Measurements from ENCODE around the gene ANKRD66.

The ANKRD66 gene

DNA sequence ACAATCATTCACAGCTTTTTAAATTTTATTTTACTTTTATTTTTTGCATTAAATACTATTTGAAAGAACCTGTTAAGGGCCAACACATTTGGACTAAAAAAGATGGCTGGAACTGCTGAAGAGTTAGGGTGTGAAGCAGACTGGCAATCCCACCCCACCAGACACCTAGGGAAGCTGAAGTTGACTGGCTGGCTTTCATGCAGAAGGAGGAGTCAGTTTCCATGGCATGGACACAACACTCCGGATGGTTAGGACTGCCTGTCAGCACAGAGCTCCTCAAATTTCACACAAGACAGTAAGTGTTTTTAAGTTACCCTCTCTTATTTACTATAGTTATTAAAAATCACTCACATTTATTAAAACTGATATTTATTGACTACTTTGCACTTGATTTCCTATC, at the start of gene ANKRD66:
TSS of gene ANKRD66 (plus strand) at position 238 of the 400 bp plus-strand sequence. CDS start 5,016 bp downstream, outside the sequence.
- no peaks in the 10 kb centered on the region for H3K27me3 ChIP-seq (ENCODE audit: insufficient read depth, poor library complexity, severe bottlenecking)
- H3K36me3 ChIP-seq (ENCODE audit: low read depth): no peaks in the 10 kb centered on the region
- H3K4me1 ChIP-seq (ENCODE audit: insufficient read depth, poor library complexity, severe bottlenecking): no peaks in the 10 kb centered on the region
- H3K27ac ChIP-seq (ENCODE audit: poor library complexity, severe bottlenecking): no peak within 1 kb of the TSS
- no peak for DNase-seq (ENCODE audit: low spot score)
- no peaks in the 10 kb centered on the region for H3K9me3 ChIP-seq (ENCODE audit: severe bottlenecking)
- TF ChIP-seq, protein P1, sequence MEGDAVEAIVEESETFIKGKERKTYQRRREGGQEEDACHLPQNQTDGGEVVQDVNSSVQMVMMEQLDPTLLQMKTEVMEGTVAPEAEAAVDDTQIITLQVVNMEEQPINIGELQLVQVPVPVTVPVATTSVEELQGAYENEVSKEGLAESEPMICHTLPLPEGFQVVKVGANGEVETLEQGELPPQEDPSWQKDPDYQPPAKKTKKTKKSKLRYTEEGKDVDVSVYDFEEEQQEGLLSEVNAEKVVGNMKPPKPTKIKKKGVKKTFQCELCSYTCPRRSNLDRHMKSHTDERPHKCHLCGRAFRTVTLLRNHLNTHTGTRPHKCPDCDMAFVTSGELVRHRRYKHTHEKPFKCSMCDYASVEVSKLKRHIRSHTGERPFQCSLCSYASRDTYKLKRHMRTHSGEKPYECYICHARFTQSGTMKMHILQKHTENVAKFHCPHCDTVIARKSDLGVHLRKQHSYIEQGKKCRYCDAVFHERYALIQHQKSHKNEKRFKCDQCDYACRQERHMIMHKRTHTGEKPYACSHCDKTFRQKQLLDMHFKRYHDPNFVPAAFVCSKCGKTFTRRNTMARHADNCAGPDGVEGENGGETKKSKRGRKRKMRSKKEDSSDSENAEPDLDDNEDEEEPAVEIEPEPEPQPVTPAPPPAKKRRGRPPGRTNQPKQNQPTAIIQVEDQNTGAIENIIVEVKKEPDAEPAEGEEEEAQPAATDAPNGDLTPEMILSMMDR (IDR thresholded peaks at IDR 0.05; ENCODE audit: poor library complexity, severe bottlenecking): no peak
- ATAC-seq (ENCODE audit: low read depth): no peak
- no peak within 1 kb of the TSS for H3K4me3 ChIP-seq (ENCODE audit: severe bottlenecking)

DNA sequence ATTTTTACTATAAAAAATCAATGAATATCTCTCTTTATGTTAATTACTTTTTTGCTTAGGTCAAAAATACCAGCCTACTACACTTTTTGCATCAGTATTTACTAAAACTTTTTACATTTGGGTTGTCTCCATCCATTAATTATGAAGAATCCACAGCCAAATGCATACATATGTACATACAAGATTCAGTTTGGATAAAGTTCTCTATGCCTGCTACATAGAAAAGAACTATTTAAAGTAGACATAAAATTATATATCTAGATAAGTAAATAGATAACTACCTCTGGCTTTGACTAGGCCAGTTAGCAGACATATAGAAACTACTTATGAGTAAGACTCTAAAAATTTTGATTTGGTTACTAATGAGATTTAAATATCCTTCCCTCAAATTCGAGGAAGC, 46.8 kb upstream of the ANKRD66 start:
- TF ChIP-seq, protein P1 (IDR thresholded peaks at IDR 0.05; ENCODE audit: poor library complexity, severe bottlenecking): no peak

GRCh38 chr6:46704562-46704961, 42.2 kb upstream of the ANKRD66 start:
- TF ChIP-seq, protein P1 (IDR thresholded peaks at IDR 0.05; ENCODE audit: poor library complexity, severe bottlenecking): peak; percentile 59
- no peaks in the 10 kb centered on the region for H3K9me3 ChIP-seq (ENCODE audit: severe bottlenecking)
- DNase-seq (ENCODE audit: low spot score) (no peak), ATAC-seq (ENCODE audit: low read depth) (peak; percentile 82)
- H3K4me3 ChIP-seq (ENCODE audit: severe bottlenecking): no peak overlapping the region
- H3K36me3 ChIP-seq (ENCODE audit: low read depth): no peaks in the 10 kb centered on the region
- no peak overlapping the region for H3K27ac ChIP-seq (ENCODE audit: poor library complexity, severe bottlenecking)
- no peaks in the 10 kb centered on the region for H3K4me1 ChIP-seq (ENCODE audit: insufficient read depth, poor library complexity, severe bottlenecking)
- no peaks in the 10 kb centered on the region for H3K27me3 ChIP-seq (ENCODE audit: insufficient read depth, poor library complexity, severe bottlenecking)

More for the DNA sequence above, 46.8 kb upstream of the ANKRD66 start:
- Histone ChIP-seq H3K9me3 (ENCODE audit: severe bottlenecking) (no peaks in the 10 kb centered on the region), H3K27ac (ENCODE audit: poor library complexity, severe bottlenecking) (no peak overlapping the region), H3K36me3 (ENCODE audit: low read depth) (no peaks in the 10 kb centered on the region), H3K27me3 (ENCODE audit: insufficient read depth, poor library complexity, severe bottlenecking) (no peaks in the 10 kb centered on the region), H3K4me1 (ENCODE audit: insufficient read depth, poor library complexity, severe bottlenecking) (no peaks in the 10 kb centered on the region), H3K4me3 (ENCODE audit: severe bottlenecking) (no peak overlapping the region)
- no peak for ATAC-seq (ENCODE audit: low read depth)
- no peak for DNase-seq (ENCODE audit: low spot score)

DNA sequence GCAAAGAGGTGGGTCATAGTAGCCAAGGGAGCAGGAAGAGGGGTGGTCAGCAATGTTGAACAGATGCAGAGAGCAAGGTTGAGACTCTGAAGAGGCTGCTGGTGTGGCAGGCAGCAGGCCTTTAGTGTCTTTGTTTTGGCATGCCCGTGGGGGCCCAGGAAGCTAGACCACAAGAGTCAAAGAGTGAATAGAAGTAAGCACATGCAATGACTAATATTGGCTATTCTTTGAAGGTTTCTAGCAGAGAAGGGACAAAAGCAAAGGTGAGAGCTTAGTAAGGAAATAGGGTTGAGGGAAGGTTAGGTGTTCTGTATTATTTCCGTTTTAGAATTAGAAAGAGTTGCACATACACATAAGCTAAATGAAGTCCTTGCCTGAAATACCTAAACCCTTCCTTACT, 40.3 kb upstream of the ANKRD66 start:
- no peaks in the 10 kb centered on the region for H3K4me1 ChIP-seq (ENCODE audit: insufficient read depth, poor library complexity, severe bottlenecking)
- H3K4me3 ChIP-seq (ENCODE audit: severe bottlenecking): no peak overlapping the region
- H3K9me3 ChIP-seq (ENCODE audit: severe bottlenecking): no peaks in the 10 kb centered on the region
- no peaks in the 10 kb centered on the region for H3K27me3 ChIP-seq (ENCODE audit: insufficient read depth, poor library complexity, severe bottlenecking)
- TF ChIP-seq, protein P1 (IDR thresholded peaks at IDR 0.05; ENCODE audit: poor library complexity, severe bottlenecking): no peak
- H3K36me3 ChIP-seq (ENCODE audit: low read depth): no peaks in the 10 kb centered on the region
- DNase-seq (ENCODE audit: low spot score): no peak
- ATAC-seq (ENCODE audit: low read depth): no peak
- H3K27ac ChIP-seq (ENCODE audit: poor library complexity, severe bottlenecking): no peak overlapping the region

DNA sequence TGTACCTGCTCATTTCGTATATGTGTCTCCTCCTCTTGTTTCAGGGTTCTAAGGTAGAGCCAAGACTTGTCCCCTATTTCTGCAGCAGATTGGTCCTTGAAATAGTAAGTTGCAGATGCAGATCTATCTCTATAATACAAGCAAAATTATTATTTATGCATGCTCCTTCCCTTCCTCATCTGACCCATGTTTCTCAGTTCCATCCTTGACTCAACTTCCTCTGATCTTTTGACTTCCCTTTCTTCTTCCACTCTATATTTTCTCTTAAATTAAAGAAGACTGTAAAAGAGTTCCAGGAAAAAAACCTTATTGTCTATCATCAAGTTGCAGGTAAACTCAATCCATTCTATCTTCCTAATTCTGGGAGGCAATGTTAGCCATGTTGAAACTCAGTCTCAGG, 35.2 kb upstream of the ANKRD66 start:
- H3K27me3 ChIP-seq (ENCODE audit: insufficient read depth, poor library complexity, severe bottlenecking): no peaks in the 10 kb centered on the region
- ATAC-seq (ENCODE audit: low read depth): no peak
- TF ChIP-seq, protein P1 (IDR thresholded peaks at IDR 0.05; ENCODE audit: poor library complexity, severe bottlenecking): no peak
- H3K36me3 ChIP-seq (ENCODE audit: low read depth): no peaks in the 10 kb centered on the region
- no peaks in the 10 kb centered on the region for H3K9me3 ChIP-seq (ENCODE audit: severe bottlenecking)
- H3K4me1 ChIP-seq (ENCODE audit: insufficient read depth, poor library complexity, severe bottlenecking): peaks cover 8% of the 10 kb centered on the region
- no peak overlapping the region for H3K27ac ChIP-seq (ENCODE audit: poor library complexity, severe bottlenecking)
- no peak overlapping the region for H3K4me3 ChIP-seq (ENCODE audit: severe bottlenecking)
- no peak for DNase-seq (ENCODE audit: low spot score)
